ENCODE measurements around the gene DOHH.

DOHH gene

GRCh38 chr19:3520166-3521103 is 20.0 kb upstream of the DOHH start:
- H3K4me1 ChIP-seq (ENCODE audit: control insufficient read depth, insufficient read depth, low read depth, low read length) = peaks cover 35% of the 10 kb centered on the region
- H3K9ac ChIP-seq (ENCODE audit: low read length) = no peak overlapping the region
- H3K79me1 ChIP-seq (replicated peaks; ENCODE audit: low read length, poor library complexity, severe bottlenecking) = peaks cover 33% of the 10 kb centered on the region
- no peaks in the 10 kb centered on the region for H3K9me3 ChIP-seq (ENCODE audit: control insufficient read depth, low read length)
- H2AK5ac ChIP-seq (ENCODE audit: low read length, severe bottlenecking) = no peak overlapping the region
- H3K27ac ChIP-seq (ENCODE audit: low read length, poor library complexity, severe bottlenecking) = no peak overlapping the region
- H2BK120ac ChIP-seq (ENCODE audit: low read depth, low read length) = no peak overlapping the region
- H3K36me3 ChIP-seq (ENCODE audit: control insufficient read depth in 1 of 2, insufficient read depth in 2 of 2, low read depth in 1 of 2, low read length in 2 of 2) = peaks cover 24 to 72% of the 10 kb centered on the region in 2 experiments
- no peak overlapping the region for H2BK15ac ChIP-seq (ENCODE audit: low read depth, poor library complexity, severe bottlenecking)
- H2BK5ac ChIP-seq (ENCODE audit: low read depth, low read length, poor library complexity, severe bottlenecking) = no peak overlapping the region
- peak overlapping the region; percentile 16 for H4K8ac ChIP-seq (ENCODE audit: low read length)
- H3K4me2 ChIP-seq (ENCODE audit: low read length, poor library complexity, severe bottlenecking) = no peak overlapping the region
- no peak overlapping the region for H3K4ac ChIP-seq (ENCODE audit: low read depth in 1 of 2, low read length in 2 of 2)
- WGBS = 95% methylated on average over 37 of the region's 37 CpGs
- H3K23ac ChIP-seq (ENCODE audit: low read length in 2 of 2) = no peak overlapping the region
- no peaks in the 10 kb centered on the region for H3K27me3 ChIP-seq (ENCODE audit: control insufficient read depth in 1 of 2, insufficient read depth in 1 of 2, low read length in 2 of 2)
- no peak overlapping the region for H2BK12ac ChIP-seq (ENCODE audit: low read length in 2 of 2)
- no peak for DNase-seq
- H4K91ac ChIP-seq (ENCODE audit: low read length) = no peak overlapping the region
- no peak overlapping the region for H2AFZ ChIP-seq (ENCODE audit: low read depth, low read length)
- no peak overlapping the region for H3K18ac ChIP-seq (ENCODE audit: low read depth in 1 of 2, low read length in 2 of 2)
- H3K4me3 ChIP-seq (ENCODE audit: insufficient read depth in 1 of 2, low read depth in 1 of 2, low read length in 2 of 2) = no peak overlapping the region
- no peak overlapping the region for H3K14ac ChIP-seq (ENCODE audit: low read length in 2 of 2)

GRCh38 chr19:3519126-3519525 is 18.7 kb upstream of the DOHH start:
- no peak overlapping the region for H2AFZ ChIP-seq (ENCODE audit: low read depth, low read length)
- no peak overlapping the region for H3K4ac ChIP-seq (ENCODE audit: low read depth in 1 of 2, low read length in 2 of 2)
- no peak overlapping the region for H2BK12ac ChIP-seq (ENCODE audit: low read length in 2 of 2)
- no peak overlapping the region for H3K4me3 ChIP-seq (ENCODE audit: insufficient read depth in 1 of 2, low read depth in 1 of 2, low read length in 2 of 2)
- H3K9ac ChIP-seq (ENCODE audit: low read length) = no peak overlapping the region
- no peak overlapping the region for H2BK5ac ChIP-seq (ENCODE audit: low read depth, low read length, poor library complexity, severe bottlenecking)
- H3K23ac ChIP-seq (ENCODE audit: low read length in 2 of 2) = no peak overlapping the region
- no peak for DNase-seq
- no peak overlapping the region for H3K14ac ChIP-seq (ENCODE audit: low read length in 2 of 2)
- no peak overlapping the region for H3K27ac ChIP-seq (ENCODE audit: low read length, poor library complexity, severe bottlenecking)
- no peak overlapping the region for H3K4me2 ChIP-seq (ENCODE audit: low read length, poor library complexity, severe bottlenecking)
- 92% methylated on average over 18 of the region's 18 CpGs for WGBS
- H2BK120ac ChIP-seq (ENCODE audit: low read depth, low read length) = no peak overlapping the region
- H2BK15ac ChIP-seq (ENCODE audit: low read depth, poor library complexity, severe bottlenecking) = no peak overlapping the region
- no peaks in the 10 kb centered on the region for H3K27me3 ChIP-seq (ENCODE audit: control insufficient read depth in 1 of 2, insufficient read depth in 1 of 2, low read length in 2 of 2)
- H2AK5ac ChIP-seq (ENCODE audit: low read length, severe bottlenecking) = peak overlapping the region; percentile 43
- no peaks in the 10 kb centered on the region for H3K9me3 ChIP-seq (ENCODE audit: control insufficient read depth, low read length)
- H4K8ac ChIP-seq (ENCODE audit: low read length) = no peak overlapping the region
- peaks cover 14 to 73% of the 10 kb centered on the region in 2 experiments for H3K36me3 ChIP-seq (ENCODE audit: control insufficient read depth in 1 of 2, insufficient read depth in 2 of 2, low read depth in 1 of 2, low read length in 2 of 2)
- H3K79me1 ChIP-seq (replicated peaks; ENCODE audit: low read length, poor library complexity, severe bottlenecking) = peaks cover 27% of the 10 kb centered on the region
- H3K4me1 ChIP-seq (ENCODE audit: control insufficient read depth, insufficient read depth, low read depth, low read length) = peaks cover 43% of the 10 kb centered on the region
- H4K91ac ChIP-seq (ENCODE audit: low read length) = no peak overlapping the region
- H3K18ac ChIP-seq (ENCODE audit: low read depth in 1 of 2, low read length in 2 of 2) = no peak overlapping the region

DNA sequence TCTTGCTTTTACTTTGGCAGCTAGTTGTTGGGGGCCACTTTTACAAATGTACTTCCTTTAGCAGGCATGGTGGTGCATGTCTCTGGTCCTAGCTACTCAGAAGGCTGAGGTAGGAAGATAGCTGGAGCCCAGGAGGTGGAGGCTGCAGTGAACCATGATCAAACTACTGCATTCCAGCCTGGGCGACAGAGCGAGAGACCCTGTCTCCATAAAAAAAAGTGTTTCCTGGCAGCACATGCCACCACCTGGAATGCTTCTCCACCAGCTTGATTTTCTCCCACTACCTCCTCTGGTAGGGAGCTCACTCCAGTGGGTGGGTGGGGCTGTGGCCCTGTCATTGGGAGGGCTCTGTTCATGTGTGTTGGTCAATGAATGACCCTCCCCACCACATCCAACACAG is 18.2 kb upstream of the DOHH start:
- H2AK5ac ChIP-seq (ENCODE audit: low read length, severe bottlenecking) = no peak overlapping the region
- H3K14ac ChIP-seq (ENCODE audit: low read length in 2 of 2) = no peak overlapping the region
- H3K27me3 ChIP-seq (ENCODE audit: control insufficient read depth in 1 of 2, insufficient read depth in 1 of 2, low read length in 2 of 2) = no peaks in the 10 kb centered on the region
- no peak for DNase-seq
- no peak overlapping the region for H3K27ac ChIP-seq (ENCODE audit: low read length, poor library complexity, severe bottlenecking)
- H3K23ac ChIP-seq (ENCODE audit: low read length in 2 of 2) = no peak overlapping the region
- 92% methylated on average over 2 of the region's 2 CpGs for WGBS
- no peak overlapping the region for H2AFZ ChIP-seq (ENCODE audit: low read depth, low read length)
- H3K18ac ChIP-seq (ENCODE audit: low read depth in 1 of 2, low read length in 2 of 2) = no peak overlapping the region
- peaks cover 24% of the 10 kb centered on the region for H3K79me1 ChIP-seq (replicated peaks; ENCODE audit: low read length, poor library complexity, severe bottlenecking)
- H3K36me3 ChIP-seq (ENCODE audit: control insufficient read depth in 1 of 2, insufficient read depth in 2 of 2, low read depth in 1 of 2, low read length in 2 of 2) = peaks cover 9 to 72% of the 10 kb centered on the region in 2 experiments
- peaks cover 46% of the 10 kb centered on the region for H3K4me1 ChIP-seq (ENCODE audit: control insufficient read depth, insufficient read depth, low read depth, low read length)
- no peak overlapping the region for H3K4ac ChIP-seq (ENCODE audit: low read depth in 1 of 2, low read length in 2 of 2)
- no peak overlapping the region for H4K91ac ChIP-seq (ENCODE audit: low read length)
- no peak overlapping the region for H4K8ac ChIP-seq (ENCODE audit: low read length)
- no peaks in the 10 kb centered on the region for H3K9me3 ChIP-seq (ENCODE audit: control insufficient read depth, low read length)
- no peak overlapping the region for H2BK5ac ChIP-seq (ENCODE audit: low read depth, low read length, poor library complexity, severe bottlenecking)
- H2BK12ac ChIP-seq (ENCODE audit: low read length in 2 of 2) = no peak overlapping the region
- H3K4me2 ChIP-seq (ENCODE audit: low read length, poor library complexity, severe bottlenecking) = no peak overlapping the region
- no peak overlapping the region for H3K4me3 ChIP-seq (ENCODE audit: insufficient read depth in 1 of 2, low read depth in 1 of 2, low read length in 2 of 2)
- no peak overlapping the region for H2BK120ac ChIP-seq (ENCODE audit: low read depth, low read length)
- H2BK15ac ChIP-seq (ENCODE audit: low read depth, poor library complexity, severe bottlenecking) = no peak overlapping the region
- no peak overlapping the region for H3K9ac ChIP-seq (ENCODE audit: low read length)

- Histone ChIP-seq H2BK12ac (ENCODE audit: low read length in 2 of 2) (peak overlapping the region in 1 of 2 experiments; percentile 24), H3K27me3 (ENCODE audit: control insufficient read depth in 1 of 2, insufficient read depth in 1 of 2, low read length in 2 of 2) (no peaks in the 10 kb centered on the region), H3K9me3 (ENCODE audit: control insufficient read depth, low read length) (no peaks in the 10 kb centered on the region), H3K4ac (ENCODE audit: low read depth in 1 of 2, low read length in 2 of 2) (no peak overlapping the region), H3K14ac (ENCODE audit: low read length in 2 of 2) (no peak overlapping the region), H2BK15ac (ENCODE audit: low read depth, poor library complexity, severe bottlenecking) (no peak overlapping the region), H4K91ac (ENCODE audit: low read length) (no peak overlapping the region), H3K4me3 (ENCODE audit: insufficient read depth in 1 of 2, low read depth in 1 of 2, low read length in 2 of 2) (no peak overlapping the region), H3K23ac (ENCODE audit: low read length in 2 of 2) (no peak overlapping the region), H2BK120ac (ENCODE audit: low read depth, low read length) (no peak overlapping the region), H2AK5ac (ENCODE audit: low read length, severe bottlenecking) (peak overlapping the region; percentile 32), H3K9ac (ENCODE audit: low read length) (no peak overlapping the region), H3K18ac (ENCODE audit: low read depth in 1 of 2, low read length in 2 of 2) (no peak overlapping the region), H2BK5ac (ENCODE audit: low read depth, low read length, poor library complexity, severe bottlenecking) (no peak overlapping the region), H3K4me2 (ENCODE audit: low read length, poor library complexity, severe bottlenecking) (no peak overlapping the region), H3K4me1 (ENCODE audit: control insufficient read depth, insufficient read depth, low read depth, low read length) (peaks cover 50% of the 10 kb centered on the region), H3K79me1 (replicated peaks; ENCODE audit: low read length, poor library complexity, severe bottlenecking) (peaks cover 24% of the 10 kb centered on the region), H4K8ac (ENCODE audit: low read length) (no peak overlapping the region), H2AFZ (ENCODE audit: low read depth, low read length) (no peak overlapping the region), H3K36me3 (ENCODE audit: control insufficient read depth in 1 of 2, insufficient read depth in 2 of 2, low read depth in 1 of 2, low read length in 2 of 2) (peaks cover 5 to 71% of the 10 kb centered on the region in 2 experiments), H3K27ac (ENCODE audit: low read length, poor library complexity, severe bottlenecking) (no peak overlapping the region)
- DNase-seq = no peak
- WGBS = 90% methylated on average over 10 of the region's 10 CpGs
These were observed 17.8 kb upstream of the DOHH start for GRCh38 chr19:3518255-3518654.

All from mesenchymal stem cell (in vitro differentiated cells and primary cell).